Neural progenitor cell (in vitro differentiated cells): ENCODE data around the gene ZNF736. TPM values are rescaled to one million over a fixed set of nuclear protein-coding genes. Genes with fewer than 3 reads are reported as not detected.

Source experiments
- DNase-seq: peaks from one replicate; pipeline ENCODE4 v3.0.0-alpha.2; 2016; ENCODE audit warnings: low spot score
- H2AFZ ChIP-seq: fragments of 200-600 bp; sonication (generic); replicated peaks from 2 replicates; pipeline ENCODE4 v1.6.1; 2016; ENCODE audit warnings: antibody characterized with exemption
- H3F3A ChIP-seq: fragments of 200-600 bp; sonication (generic); 2 replicates; pipeline ENCODE4 v1.6.1; 2016; ENCODE audit warnings: antibody characterized with exemption, low read depth
- H3K27ac ChIP-seq: fragments of 200-600 bp; sonication (generic); 2 replicates; pipeline ENCODE4 v1.5.1; 2016; ENCODE audit warnings: mild to moderate bottlenecking
- H3K27me3 ChIP-seq: fragments of 200-600 bp; sonication (generic); 2 replicates; pipeline ENCODE4 v1.6.1; 2016; ENCODE audit warnings: mild to moderate bottlenecking, moderate library complexity
- H3K36me3 ChIP-seq: fragments of 200-600 bp; sonication (generic); 2 replicates; pipeline ENCODE4 v1.5.1; 2016
- H3K4me1 ChIP-seq: fragments of 200-600 bp; sonication (generic); 2 replicates; pipeline ENCODE4 v1.6.1; 2016; ENCODE audit warnings: mixed run types
- H3K4me2 ChIP-seq: fragments of 200-600 bp; sonication (generic); 2 replicates; pipeline ENCODE4 v1.6.1; 2016
- H3K4me3 ChIP-seq: fragments of 200-600 bp; sonication (generic); 2 replicates; pipeline ENCODE4 v1.5.1; 2016
- H3K79me2 ChIP-seq: fragments of 200-600 bp; sonication (generic); 2 replicates; pipeline ENCODE4 v1.6.1; 2016; ENCODE audit warnings: low read depth
- H3K9ac ChIP-seq: fragments of 200-600 bp; sonication (generic); 2 replicates; pipeline ENCODE4 v1.6.1; 2016
- H3K9me3 ChIP-seq: fragments of 200-600 bp; sonication (generic); 2 replicates; pipeline ENCODE4 v1.5.1; 2016; ENCODE audit warnings: low read depth
- H4K20me1 ChIP-seq: fragments of 200-600 bp; sonication (generic); 2 replicates; pipeline ENCODE4 v1.6.1; 2016; ENCODE audit warnings: low read depth
- H3K27ac Mint-ChIP-seq: 3 replicates; pipeline ENCODE4 v1.8.0; 2021; ENCODE audit warnings: mixed read lengths
- H3K27me3 Mint-ChIP-seq: 2 replicates; pipeline ENCODE4 v1.8.0; 2022; ENCODE audit warnings: low read depth, mild to moderate bottlenecking, inconsistent platforms, moderate library complexity, mixed read lengths; ENCODE audit not compliant: insufficient read depth
- H3K36me3 Mint-ChIP-seq: 3 replicates; pipeline ENCODE4 v1.8.0; 2021; ENCODE audit warnings: mixed read lengths
- H3K4me1 Mint-ChIP-seq: 3 replicates; pipeline ENCODE4 v1.8.0; 2021; ENCODE audit warnings: mixed read lengths
- H3K4me3 Mint-ChIP-seq: 3 replicates; pipeline ENCODE4 v1.8.0; 2021; ENCODE audit warnings: mild to moderate bottlenecking, moderate library complexity, mixed read lengths
- H3K9me3 Mint-ChIP-seq: 3 replicates; pipeline ENCODE4 v1.8.0; 2020; ENCODE audit warnings: mixed read lengths
- CTCF ChIP-seq: fragments of 200-600 bp; sonication (generic); IDR thresholded peaks from 2 replicates; pipeline ENCODE4 v1.5.1; 2017; ENCODE audit warnings: antibody characterized with exemption, mild to moderate bottlenecking
- EZH2 ChIP-seq: fragments of 200-600 bp; sonication (generic); IDR thresholded peaks from 2 replicates; pipeline ENCODE4 v1.6.1; 2017; ENCODE audit warnings: antibody characterized with exemption, mild to moderate bottlenecking, moderate library complexity
- EZH2phosphoT487 ChIP-seq: fragments of 200-600 bp; sonication (generic); IDR thresholded peaks from 2 replicates; pipeline ENCODE4 v1.6.1; 2017; ENCODE audit warnings: antibody characterized with exemption
- total RNA-seq: library from RNA; depleted of rRNA; stranded (reverse); fragments of >200 nt; gene quantifications from 2 replicates; pipeline ENCODE4 v1.2.3, GENCODE V29; 2015; ENCODE audit warnings: low replicate concordance

The ZNF736 gene
- total RNA-seq, result not detected in 2 replicates

GRCh38 chr7:64313740-64314491 lies at the start of gene ZNF736:
Gene ZNF736 (plus strand): TSS chr7:64313961. CDS start chr7:64314151, 190 bp downstream.
- Histone ChIP-seq H3K9me3 (peaks cover 28% of the 10 kb centered on the region), H3K4me1 (no peaks in the 10 kb centered on the region), H3K27me3 (no peaks in the 10 kb centered on the region), H3K36me3 (no peaks in the 10 kb centered on the region), H2AFZ (no peak within 1 kb of the TSS), H3K4me2 (no peak within 1 kb of the TSS), H3K79me2 (no peaks in the 10 kb centered on the region), H4K20me1 (no peaks in the 10 kb centered on the region), H3F3A (no peaks in the 10 kb centered on the region), H3K9ac (no peak within 1 kb of the TSS), H3K4me3 (no peak within 1 kb of the TSS), H3K27ac (no peak within 1 kb of the TSS)
- Mint-ChIP-seq H3K4me1 (no peaks in the 10 kb centered on the region), H3K27me3 (peaks cover 6% of the 10 kb centered on the region), H3K27ac (no peak within 1 kb of the TSS), H3K9me3 (peaks cover 51% of the 10 kb centered on the region), H3K36me3 (no peaks in the 10 kb centered on the region), H3K4me3 (no peak within 1 kb of the TSS)
- no peak for DNase-seq
- TF ChIP-seq EZH2phosphoT487 (no peak), CTCF (no peak), EZH2 (no peak)

GRCh38 chr7:64266341-64266919 lies 47.3 kb upstream of the ZNF736 start:
- H4K20me1 ChIP-seq, result no peaks in the 10 kb centered on the region
- no peak overlapping the region for H3K4me3 ChIP-seq
- no peak overlapping the region for H2AFZ ChIP-seq
- H3K36me3 ChIP-seq, result no peaks in the 10 kb centered on the region
- H3K27me3 Mint-ChIP-seq, result no peaks in the 10 kb centered on the region
- no peak overlapping the region for H3K9ac ChIP-seq
- H3K27ac ChIP-seq, result no peak overlapping the region
- H3K4me3 Mint-ChIP-seq, result no peak overlapping the region
- no peak overlapping the region for H3K4me2 ChIP-seq
- peaks cover 67% of the 10 kb centered on the region for H3K9me3 ChIP-seq
- no peaks in the 10 kb centered on the region for H3K4me1 Mint-ChIP-seq
- H3K4me1 ChIP-seq, result no peaks in the 10 kb centered on the region
- no peak overlapping the region for H3K27ac Mint-ChIP-seq
- no peaks in the 10 kb centered on the region for H3K27me3 ChIP-seq
- no peak for DNase-seq
- no peaks in the 10 kb centered on the region for H3K79me2 ChIP-seq
- no peaks in the 10 kb centered on the region for H3F3A ChIP-seq
- TF ChIP-seq EZH2phosphoT487 (no peak), EZH2 (no peak), CTCF (no peak)
- peaks cover 45% of the 10 kb centered on the region for H3K9me3 Mint-ChIP-seq
- H3K36me3 Mint-ChIP-seq, result no peaks in the 10 kb centered on the region

- H3K4me1 ChIP-seq, result no peaks in the 10 kb centered on the region
- no peak overlapping the region for H2AFZ ChIP-seq
- H3K9ac ChIP-seq, result no peak overlapping the region
- no peak overlapping the region for H3K4me3 ChIP-seq
- no peak overlapping the region for H3K4me3 Mint-ChIP-seq
- H4K20me1 ChIP-seq, result no peaks in the 10 kb centered on the region
- H3K36me3 ChIP-seq, result no peaks in the 10 kb centered on the region
- no peaks in the 10 kb centered on the region for H3F3A ChIP-seq
- H3K4me2 ChIP-seq, result no peak overlapping the region
- H3K9me3 ChIP-seq, result peaks cover 31% of the 10 kb centered on the region
- H3K27me3 ChIP-seq, result no peaks in the 10 kb centered on the region
- H3K27me3 Mint-ChIP-seq, result no peaks in the 10 kb centered on the region
- no peaks in the 10 kb centered on the region for H3K36me3 Mint-ChIP-seq
- H3K79me2 ChIP-seq, result no peaks in the 10 kb centered on the region
- TF ChIP-seq EZH2 (no peak), EZH2phosphoT487 (no peak), CTCF (no peak)
- H3K4me1 Mint-ChIP-seq, result no peaks in the 10 kb centered on the region
- H3K27ac ChIP-seq, result no peak overlapping the region
- no peak for DNase-seq
- no peak overlapping the region for H3K27ac Mint-ChIP-seq
- peaks cover 33% of the 10 kb centered on the region for H3K9me3 Mint-ChIP-seq
Observed at GRCh38 chr7:64277630-64278029, 36.1 kb upstream of the ZNF736 start.
